Stimulated activated CD4-positive, alpha-beta T cell treated with anti-CD3 and anti-CD28 coated beads, Interleukin-1b, Interleukin-23, amount 100 ng/mL, for 1 hour (primary cell): Measurements from ENCODE around the gene ESPN.

Source experiments
- DNase-seq, 2 donors: peaks; one replicate each; pipeline ENCODE4 v3.0.0-alpha.2; 2020; ENCODE audit warnings: low read depth in 2 of 2

Gene ESPN

DNA sequence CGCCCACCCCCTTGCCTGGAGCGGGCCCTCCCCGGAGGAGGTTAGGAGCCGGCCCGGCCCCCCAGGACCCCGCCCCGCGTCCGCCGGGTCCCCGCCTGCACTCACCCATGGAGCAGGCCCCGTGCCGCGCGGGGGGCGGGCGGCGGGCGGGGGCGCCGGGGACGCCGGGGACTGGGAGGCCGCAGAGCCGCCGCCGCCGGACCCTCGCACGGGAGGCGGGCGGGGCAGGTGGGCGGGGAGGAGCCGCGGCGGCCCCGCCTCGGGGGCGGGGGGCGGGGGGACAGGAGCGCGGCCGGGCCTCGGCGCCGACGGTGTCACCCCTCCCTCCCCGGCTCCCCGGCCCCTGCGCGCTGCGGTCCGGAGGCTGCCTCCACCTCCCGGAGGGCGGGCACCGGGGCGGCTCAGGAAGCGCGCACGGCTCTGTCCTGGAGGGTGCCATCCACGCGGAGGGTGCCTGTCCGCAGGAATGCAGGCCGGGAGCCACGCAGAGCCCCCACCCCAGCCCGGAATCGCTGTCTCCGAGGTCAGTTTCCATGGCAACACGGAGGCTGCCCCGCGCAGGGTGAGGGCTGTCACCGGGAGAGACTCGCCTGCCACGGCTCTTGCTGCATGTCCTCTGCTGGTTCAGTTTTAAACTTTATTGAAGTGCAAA lies 72.8 kb downstream of the ESPN start:
- peak; percentile 16 to 21 for DNase-seq

DNA sequence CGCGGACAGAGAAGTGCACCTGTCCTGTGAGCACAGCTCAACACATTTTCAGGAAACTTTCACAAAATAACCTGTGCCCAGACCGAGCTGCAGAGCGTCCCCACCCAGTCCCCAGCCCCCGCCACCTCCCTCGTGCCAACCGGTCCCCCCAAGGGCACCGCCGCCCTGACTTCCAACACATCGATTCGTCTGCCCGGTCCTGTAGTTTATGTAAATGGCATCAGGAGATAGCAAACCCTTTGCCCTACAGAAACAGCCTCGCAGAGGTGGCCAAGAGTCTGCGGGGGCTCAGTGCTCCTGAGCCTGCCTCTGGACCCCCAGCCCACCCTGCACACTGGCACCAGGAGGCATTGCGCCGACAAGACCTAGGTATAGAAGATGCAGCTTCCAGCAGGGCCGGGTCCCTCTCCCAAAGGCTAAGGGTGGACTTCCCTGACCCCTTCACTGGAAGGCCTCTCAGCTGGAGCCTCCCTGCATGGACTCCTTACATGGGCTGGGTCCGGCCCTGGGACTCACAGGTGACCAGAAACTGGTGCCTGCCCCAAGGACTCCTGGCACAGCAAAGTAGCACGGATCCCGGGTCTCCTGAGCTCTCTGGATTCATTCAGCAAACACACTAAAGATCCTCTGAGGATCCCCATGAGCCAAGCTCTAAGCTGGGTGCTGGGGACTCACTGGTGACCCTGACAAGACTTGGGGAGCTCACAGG lies 73.4 kb downstream of the ESPN start:
- no peak for DNase-seq

DNA sequence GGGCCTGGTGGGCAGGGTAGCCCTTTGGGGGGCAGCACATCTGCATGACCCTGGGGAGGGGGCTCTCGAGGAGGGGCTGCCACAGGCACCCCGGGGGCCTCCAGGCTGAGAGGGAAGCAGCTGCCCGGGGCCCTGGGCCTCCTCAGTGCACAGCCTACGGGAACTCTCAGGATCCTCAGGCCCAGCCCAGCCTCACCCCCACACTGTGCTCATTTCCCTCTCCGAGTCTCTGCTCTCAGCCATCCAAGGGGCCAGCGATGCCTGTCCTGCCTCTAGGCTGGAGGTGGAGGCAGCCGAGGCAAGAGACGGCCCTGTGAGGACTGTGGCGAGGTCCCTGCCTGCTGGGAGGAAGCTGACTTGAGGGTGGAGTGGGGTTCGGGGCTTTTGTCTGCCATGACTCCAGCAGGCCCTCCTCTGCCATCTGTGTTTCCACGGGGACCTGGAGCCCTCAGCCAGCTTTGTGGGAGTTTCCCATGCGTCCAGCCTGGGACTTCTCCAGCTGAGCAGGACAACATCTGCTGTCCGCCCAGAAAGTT lies 74.1 kb downstream of the ESPN start:
- DNase-seq: no peak

DNA sequence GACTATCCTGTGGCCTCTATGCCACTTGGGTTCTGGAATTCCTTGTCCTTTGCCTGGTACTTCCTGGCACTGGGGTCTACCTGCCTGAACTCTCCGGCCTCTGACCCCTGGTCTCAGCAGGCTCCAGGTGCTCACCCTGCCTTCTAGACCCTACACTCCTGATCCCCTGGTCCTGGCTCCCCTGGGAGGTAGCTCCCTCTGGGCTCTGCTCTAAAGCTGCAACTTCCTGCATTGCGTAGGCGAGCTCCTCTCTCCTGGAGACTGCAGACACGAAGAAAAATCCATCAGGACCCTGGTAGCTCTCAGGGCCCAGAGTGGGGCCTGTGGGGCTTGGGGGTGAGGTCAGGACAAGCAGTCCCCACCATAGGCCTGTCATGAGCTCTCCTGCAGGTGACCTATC lies 74.7 kb downstream of the ESPN start:
- DNase-seq: no peak

DNA sequence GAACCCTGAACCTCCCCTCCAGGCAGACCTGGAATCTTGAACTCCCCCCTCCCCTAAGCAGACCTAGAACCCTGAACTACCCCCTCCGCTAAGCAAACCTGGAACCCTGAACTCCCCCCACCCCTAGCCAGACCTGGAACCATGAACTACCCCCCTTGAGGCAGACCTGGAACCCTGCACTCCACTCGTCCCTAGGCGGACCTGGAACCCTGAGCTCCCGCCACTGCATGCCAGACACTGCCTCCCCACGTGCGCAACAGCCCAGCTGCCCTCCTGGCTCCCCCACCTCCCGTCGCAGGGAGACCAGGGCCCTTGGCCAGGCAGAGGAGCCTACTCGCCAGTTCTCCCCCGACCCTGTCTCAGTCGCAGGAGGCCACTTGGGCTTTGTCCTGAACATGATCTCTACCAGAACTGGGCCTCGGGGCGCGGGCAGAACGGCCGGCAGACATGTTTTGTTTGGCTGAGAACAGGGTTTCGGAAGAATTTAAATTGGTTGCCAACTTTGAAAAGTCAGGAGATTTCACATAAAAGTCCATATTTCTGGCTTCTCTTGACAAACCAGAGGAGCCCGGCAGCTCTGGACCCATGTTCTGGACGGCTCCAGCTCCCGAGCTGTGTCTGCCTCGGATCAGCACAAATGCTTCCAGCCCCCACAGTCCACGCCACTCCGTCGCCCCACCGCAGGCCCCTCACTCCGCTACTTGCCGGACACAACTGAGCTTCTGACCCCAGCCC lies 76.1 kb downstream of the ESPN start:
- no peak for DNase-seq

DNA sequence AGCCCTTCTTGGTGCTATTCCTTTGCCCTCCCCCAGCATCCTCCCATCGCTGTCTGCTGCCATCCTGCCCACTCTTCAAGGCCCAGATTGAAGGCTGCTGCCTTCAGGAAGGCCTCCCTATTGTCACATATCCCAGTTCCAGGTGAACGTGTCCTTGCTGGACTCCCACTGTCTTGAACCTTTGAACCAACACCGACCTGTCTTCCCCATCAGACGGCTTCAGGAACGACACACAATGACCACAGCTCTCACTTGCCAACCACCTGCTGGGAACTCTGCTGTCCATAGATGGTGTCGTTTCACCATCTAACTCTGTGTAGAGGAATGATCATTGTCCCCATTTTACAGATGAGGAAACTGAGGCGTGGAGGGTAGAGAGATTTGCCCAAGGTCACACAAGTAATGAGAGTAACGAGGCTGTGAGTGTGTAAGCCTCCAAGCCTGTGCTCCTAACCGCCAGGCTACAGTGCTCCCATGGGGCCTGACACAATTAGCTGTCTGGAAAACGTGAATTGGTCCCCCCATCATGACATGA lies 76.8 kb downstream of the ESPN start:
- no peak for DNase-seq

DNA sequence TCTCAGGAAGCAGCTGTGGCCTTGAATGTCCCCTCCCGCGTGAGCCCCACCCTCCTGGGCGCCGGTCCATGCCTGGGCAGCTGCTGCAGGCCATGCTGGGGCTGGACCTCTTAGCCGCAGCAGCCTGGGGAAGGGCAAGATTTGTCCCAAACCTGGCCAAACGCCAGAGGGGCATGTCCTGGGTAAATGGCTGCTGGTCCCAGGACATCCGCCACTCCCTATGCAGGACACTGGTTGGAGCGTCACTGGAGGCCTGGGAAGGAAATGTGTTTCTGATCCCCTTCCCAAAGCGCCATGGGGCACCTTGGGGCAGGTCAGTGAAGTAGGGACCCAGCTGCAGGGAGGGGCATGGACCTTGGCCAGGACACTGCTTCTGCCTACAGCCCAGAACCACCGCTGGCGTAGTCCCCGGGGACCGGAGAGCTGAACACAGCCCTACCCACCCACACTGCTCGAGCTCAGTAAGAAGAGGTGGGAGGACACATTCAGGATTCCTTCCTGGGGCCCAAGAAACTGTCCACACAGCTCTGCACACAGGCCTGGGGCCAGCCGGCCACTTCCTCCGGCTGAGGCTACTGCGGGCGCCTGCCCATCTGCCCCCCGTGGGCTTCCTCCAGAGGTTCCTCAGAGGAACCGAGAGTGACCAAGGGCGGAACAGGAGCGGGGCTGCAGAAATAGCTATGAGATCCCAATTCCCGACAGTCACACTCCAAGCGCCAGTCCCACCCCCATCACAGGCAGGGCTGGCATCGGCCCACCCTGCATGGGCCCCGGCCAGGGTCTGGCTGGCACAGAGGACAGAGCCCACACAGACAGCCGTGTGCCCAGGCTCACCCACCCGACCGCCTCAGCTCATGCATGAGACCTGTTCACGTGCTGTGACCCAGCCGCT lies 77.7 kb downstream of the ESPN start:
- DNase-seq: no peak

DNA sequence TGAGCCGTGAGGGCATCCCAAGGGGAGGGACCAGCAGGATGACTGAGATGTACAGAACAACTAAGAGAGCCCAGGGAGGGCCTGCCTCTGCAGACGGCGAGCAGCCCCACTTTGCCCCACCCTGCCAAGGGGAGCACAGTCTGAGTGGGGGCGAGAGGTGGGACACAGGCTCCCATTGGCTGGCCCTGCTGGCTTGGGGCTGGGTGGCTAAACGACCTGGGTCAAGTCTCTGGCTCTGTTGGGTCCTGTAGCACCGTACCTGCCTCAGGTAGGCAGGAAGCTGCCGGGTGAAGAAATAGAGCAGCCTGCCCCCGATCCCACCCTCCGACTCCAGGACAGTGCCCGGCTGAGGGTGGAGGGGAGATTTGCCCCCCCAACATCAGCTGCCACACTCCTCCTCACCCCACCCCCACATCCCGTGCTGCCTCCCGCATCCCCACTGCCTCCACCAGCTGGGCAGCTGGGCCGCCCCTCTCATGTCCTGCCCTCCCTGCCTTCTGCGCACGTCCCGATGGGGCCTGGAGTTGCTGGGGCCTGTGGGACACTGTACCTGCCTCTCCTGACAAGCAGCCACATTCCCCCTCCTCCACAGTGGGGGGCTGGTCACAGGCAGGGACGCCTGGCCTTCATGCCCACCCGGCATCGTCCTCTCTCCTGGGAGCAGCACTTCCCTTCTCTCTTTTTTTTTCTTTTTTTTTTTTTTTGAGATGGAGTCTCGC lies 79.5 kb downstream of the ESPN start:
- no peak for DNase-seq

DNA sequence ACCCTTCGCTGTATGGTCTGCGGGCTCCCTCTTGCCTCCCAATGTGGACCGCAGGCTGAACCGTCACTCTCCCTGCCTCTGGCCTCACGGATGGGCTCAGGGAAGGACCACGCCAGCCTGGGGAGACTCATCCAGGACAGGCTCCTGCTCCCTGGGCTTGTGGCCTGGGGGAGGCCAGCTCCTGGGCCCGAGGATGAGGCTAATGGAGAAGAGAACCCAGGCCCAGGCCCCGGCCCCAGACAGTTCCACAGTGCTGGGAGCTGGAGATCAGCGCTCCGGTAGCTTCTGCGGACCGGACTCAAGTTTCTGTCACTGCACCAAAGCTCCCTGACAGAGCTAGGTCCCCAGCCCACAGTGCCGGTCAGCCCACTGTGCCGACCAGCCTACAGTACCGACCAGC lies 80.3 kb downstream of the ESPN start:
- no peak for DNase-seq

DNA sequence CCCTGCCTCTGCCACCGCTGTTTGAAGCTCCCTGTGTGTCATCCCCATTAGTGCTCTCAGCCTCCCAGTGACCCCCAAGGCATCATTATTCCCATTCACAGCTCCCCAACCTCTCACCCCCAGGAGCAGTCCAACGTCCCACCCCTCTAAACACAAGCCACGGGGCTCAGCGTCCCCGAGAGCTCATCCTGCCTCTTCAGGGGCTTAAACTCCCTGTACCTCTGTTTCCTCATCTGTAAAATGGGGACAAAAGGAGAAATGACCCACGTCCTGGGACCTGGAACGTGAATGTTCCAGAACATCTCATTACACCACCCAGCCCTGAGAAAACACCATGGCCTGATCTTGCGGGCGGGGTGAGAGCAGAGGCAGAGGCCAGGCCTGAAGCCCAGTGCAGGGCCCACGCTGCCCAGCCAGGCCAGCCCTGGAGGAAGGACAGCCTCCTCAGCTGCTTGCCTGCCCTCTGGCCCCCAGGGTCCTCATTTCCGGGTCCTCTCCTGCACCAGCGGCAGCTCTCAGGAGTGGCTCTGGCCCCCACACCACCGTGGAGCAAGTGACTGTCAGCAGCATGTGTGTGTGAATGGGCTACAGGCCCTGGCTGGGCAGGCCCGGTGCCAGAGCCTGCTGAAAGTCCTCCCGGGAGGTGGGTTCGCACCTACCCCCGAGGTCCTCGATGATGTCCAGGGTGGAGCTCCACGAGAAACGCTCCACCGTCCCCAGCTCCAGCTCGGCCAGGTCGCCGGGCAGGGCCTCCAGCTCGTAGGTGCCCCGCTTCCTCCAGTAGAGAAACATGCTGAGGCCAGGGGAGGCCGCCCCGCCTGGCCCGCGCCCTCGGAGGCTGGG lies 81.0 kb downstream of the ESPN start:
- DNase-seq: no peak

DNA sequence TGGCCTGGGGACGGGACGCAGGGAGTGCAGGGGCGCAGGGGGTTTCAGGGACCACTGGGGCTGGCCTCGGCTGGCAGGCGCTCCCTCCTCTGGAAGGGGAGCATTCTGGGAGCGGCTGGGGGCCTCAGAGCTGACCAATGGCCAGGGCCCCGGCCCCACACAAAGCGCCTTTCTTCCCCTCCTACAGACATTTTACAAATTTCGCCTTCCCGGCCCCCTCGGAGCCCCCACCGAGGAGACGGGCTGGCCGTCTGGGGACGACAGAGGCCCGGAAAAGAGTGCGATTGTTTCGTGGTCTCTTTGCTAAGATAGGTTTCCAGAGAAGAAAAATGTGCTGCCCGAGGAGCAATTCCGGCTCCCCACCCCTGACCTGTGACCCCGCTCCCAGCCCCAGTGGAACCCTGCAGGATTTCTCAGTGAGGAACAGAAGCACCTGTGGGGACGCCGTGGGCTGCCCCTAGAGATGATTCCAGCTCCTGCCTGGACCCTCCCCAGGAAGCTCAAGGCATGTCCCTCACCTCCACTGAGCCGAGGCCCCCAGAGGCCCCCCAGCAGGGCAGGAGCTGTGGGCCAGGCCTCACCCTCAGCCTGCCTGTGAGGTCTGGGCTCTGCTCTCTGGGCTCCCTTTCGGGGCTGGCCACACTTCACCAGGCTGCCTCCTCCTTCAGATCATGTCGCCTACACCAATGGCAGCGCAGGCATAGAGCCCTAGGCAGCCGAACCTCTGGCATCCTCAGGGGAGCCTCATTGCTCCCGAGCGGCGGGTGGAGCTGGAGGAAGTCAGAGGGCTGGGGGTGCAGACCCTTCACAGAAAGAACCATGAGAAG lies 81.8 kb downstream of the ESPN start:
- no peak for DNase-seq

DNA sequence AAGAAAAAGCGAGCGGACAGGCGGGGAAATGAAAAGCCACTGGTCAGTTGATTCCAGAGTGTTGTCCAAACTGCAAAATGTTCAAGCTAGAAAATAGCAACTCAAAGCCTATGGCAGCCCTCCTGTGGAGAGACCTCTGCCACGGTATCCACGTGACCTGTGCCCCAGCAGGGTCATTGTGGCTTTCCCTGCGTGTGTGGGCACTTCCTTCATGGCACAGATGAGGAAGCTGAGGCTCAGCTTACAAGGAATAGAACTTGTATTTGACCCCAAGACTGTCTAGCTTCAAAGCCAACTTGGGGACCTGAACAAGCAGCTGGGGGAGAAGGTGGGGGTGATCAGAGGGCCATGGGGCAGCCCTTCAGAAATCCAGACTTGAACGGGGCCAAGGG lies 82.5 kb downstream of the ESPN start:
- DNase-seq: no peak

DNA sequence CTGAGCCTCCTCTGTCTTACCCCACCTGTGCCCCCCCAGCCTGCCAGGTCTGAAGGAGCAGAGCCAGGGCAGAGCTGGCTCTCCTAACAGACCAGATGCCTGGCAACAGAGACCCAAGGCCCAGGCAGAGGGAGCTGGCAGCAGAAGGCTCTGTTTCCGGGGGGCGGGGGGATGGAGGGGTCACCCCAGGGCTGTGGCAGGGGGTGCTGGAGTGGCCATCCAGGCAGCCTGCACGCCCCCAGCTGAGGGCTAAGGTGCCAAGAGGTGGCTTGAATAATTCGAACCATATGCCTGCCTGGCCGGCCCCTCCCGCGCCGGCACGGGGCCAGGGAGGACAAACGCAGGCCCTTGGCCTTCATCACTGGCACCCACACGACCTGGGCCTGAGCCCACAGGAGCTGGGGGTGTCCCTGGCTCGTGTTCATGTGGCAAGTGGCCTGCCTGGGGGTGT lies 82.9 kb downstream of the ESPN start:
- no peak for DNase-seq

DNA sequence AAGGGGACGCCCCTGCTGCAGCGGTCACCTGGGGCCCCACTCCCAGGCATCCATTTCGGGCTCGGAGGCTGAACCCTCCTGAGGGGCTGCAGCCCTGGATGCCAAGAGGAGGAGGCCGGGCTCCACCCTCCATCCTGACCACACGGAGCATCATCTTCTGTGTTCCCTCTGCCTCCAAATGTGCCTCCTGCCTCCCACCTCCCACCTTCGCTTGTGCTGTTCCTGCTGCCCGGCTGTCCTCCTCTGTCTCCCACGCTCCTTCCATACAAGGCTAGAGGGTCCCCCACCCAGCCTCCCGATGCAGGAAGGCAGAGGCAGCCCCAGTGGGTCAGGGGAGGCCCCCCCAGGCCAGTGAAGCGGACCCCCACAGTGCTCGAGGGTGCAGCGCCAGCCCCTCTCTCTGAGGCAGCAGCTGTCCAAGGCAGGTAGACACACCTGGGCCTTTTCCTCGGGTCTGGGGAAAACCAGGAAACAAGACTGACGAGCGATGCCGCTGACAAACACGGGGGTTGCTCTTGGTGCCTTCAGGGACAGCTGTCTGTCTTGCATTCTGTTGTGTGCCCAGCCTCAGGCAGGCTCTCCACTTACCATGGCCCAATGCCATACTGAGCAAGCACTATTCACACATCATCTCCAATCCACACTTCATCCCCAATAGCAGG lies 83.7 kb downstream of the ESPN start:
- DNase-seq: no peak

DNA sequence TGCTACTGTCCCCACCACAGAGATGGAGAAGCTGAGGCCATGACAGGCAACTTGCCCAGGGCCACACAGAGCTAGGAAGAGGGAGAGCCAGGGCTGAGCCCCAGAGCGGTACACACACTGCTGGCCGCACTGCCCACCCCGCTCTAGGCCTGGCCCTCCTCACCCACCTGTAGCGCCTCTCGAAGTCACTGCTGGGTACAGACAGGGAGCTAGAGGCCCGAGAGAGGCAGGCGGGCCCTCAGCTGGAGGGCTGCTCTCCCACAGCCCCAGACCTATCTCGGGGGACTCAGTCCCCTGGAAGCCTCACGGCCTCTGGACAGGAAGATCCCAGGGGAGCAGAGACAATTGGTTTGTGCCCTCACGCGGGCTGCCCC lies 84.2 kb downstream of the ESPN start:
- no peak for DNase-seq

DNA sequence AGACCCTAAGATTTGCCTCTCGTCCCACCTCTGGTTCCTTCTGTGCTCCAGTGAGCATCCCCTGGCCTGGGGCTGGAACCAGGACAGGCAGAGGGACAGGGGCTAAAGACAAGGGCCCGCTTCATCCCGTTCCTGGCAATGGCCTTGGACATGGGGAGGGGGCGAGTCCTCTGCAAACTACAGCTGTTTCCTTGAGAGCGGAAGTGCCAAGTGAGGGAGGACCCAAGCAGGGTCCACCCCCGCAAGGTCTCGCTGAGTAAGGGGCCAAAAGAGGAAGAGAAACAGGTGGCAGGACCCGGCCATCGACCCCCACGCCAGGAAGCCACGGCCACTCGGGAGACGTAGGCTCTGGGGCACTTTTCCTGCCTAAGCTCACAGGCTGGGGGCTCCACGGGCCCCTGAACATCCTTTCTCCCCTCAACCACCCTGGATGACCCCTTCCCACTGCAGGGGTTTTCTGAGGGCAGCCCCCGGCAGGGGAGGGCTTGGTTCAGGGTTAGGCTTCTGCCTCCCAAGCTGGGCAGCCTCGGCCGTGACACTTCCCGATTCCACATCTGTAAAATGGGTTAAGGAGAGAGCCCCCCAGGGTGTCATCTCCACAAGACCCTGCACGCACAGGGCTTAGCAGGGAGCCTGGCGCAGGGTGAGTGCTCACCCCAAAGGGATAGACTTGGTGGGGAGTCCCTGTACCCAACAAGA lies 84.8 kb downstream of the ESPN start:
- DNase-seq: no peak

DNA sequence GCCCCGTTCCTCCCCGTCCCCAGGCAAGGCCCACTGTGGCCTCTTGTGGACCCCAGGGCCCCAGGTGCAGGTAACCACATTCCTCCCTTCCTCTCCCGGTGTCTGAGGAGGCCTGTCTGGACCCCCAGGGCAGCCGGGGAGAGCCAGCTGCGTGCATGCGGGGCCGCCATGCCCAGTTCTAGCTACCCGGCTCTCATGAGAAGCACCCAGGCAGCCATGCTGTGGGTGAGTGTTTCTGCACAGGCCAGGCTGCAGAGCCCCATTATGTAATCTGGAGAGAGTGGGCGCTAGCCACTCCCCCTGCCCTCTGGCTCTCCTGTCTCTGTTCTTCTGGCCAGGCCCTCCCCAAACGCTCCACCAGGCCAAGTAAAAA lies 85.3 kb downstream of the ESPN start:
- DNase-seq: no peak

DNA sequence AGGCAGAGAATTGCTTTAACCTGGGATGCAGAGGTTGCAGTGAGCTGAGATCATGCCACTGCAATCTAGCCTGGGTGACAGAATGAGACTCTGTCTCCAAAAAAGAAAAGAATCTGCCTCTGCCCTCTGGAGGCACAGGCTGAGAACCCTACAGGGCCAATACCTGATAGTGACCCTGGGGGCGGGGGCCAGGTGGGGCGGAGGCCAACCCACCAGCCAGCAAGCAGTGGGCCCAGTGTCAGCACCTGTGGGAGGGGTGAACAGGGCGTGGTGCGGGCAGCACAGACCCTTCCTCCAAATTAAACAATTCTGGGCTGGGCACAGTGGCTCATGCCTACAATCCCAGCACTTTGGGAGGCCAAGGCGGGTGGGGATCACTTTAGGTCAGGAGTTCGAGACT lies 85.9 kb downstream of the ESPN start:
- DNase-seq: no peak
